PFSK-1 (cell line): ENCODE data around the gene CMIP.

ENCODE experiments used
- FOXP2 ChIP-seq: optimal IDR thresholded peaks from 2 replicates; pipeline ENCODE3; 2011; ENCODE audit warnings: borderline replicate concordance, control low read depth, inconsistent platforms; ENCODE audit not compliant: insufficient read depth; ENCODE audit errors: extremely low read length, extremely low read depth
- POLR2AphosphoS5 ChIP-seq: IDR thresholded peaks from 2 replicates; pipeline ENCODE4 v1.6.1; 2012; ENCODE audit warnings: low read depth, mild to moderate bottlenecking, control low read depth, low read length, moderate library complexity
- SIN3A ChIP-seq: IDR thresholded peaks from 2 replicates; pipeline ENCODE4 v1.6.1; 2012; ENCODE audit warnings: mild to moderate bottlenecking, low read length, moderate library complexity, borderline replicate concordance; ENCODE audit not compliant: insufficient read depth
- TAF1 ChIP-seq: IDR thresholded peaks from 2 replicates; pipeline ENCODE4 v1.6.1; 2012; ENCODE audit warnings: low read length, control low read depth, borderline replicate concordance; ENCODE audit not compliant: insufficient read depth
- TF ChIP-seq, protein P1 (sequence below), 2 experiments: IDR thresholded peaks; 2 replicates each; pipeline versions ENCODE4 v1.6.1 to v1.8.0; 2011 to 2012; ENCODE audit warnings: low read depth in 2 of 2, low read length in 2 of 2, control low read depth in 1 of 2, inconsistent platforms in 1 of 2, mild to moderate bottlenecking in 1 of 2, moderate library complexity in 1 of 2; ENCODE audit not compliant: insufficient read depth in 1 of 2

The CMIP gene

DNA sequence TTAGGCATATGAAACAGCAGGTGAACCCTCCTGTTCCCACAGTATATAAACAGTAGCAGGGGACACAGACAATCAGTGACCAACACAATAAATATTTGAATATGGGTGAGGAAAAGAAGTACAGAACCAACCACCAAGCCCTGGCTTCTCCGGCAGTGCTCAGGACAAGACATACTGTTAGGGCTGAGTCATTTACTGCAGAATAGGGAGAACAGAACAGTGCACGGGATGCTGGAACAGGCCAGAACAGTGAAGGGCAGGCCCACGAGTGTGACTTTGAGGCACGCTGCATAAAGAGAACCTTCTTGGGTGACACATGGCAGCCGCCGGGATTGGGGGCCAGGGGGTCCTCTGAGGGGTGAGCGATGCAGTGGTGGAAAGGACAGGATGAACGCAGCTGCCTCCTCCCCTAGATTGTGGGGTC lies 160.4 kb downstream of the CMIP start:
- TF ChIP-seq POLR2AphosphoS5, result no peak
- no peak for TF ChIP-seq SIN3A
- TF ChIP-seq, protein P1, sequence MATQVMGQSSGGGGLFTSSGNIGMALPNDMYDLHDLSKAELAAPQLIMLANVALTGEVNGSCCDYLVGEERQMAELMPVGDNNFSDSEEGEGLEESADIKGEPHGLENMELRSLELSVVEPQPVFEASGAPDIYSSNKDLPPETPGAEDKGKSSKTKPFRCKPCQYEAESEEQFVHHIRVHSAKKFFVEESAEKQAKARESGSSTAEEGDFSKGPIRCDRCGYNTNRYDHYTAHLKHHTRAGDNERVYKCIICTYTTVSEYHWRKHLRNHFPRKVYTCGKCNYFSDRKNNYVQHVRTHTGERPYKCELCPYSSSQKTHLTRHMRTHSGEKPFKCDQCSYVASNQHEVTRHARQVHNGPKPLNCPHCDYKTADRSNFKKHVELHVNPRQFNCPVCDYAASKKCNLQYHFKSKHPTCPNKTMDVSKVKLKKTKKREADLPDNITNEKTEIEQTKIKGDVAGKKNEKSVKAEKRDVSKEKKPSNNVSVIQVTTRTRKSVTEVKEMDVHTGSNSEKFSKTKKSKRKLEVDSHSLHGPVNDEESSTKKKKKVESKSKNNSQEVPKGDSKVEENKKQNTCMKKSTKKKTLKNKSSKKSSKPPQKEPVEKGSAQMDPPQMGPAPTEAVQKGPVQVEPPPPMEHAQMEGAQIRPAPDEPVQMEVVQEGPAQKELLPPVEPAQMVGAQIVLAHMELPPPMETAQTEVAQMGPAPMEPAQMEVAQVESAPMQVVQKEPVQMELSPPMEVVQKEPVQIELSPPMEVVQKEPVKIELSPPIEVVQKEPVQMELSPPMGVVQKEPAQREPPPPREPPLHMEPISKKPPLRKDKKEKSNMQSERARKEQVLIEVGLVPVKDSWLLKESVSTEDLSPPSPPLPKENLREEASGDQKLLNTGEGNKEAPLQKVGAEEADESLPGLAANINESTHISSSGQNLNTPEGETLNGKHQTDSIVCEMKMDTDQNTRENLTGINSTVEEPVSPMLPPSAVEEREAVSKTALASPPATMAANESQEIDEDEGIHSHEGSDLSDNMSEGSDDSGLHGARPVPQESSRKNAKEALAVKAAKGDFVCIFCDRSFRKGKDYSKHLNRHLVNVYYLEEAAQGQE (IDR thresholded peaks at IDR 0.05; ENCODE audit: insufficient read depth in 1 of 2, low read depth in 2 of 2, low read length in 2 of 2), result no peak
- TF ChIP-seq TAF1, result no peak
- TF ChIP-seq FOXP2, result no peak

GRCh38 chr16:81606039-81606438 lies 161.4 kb downstream of the CMIP start:
- TF ChIP-seq SIN3A, result no peak

- no peak for TF ChIP-seq FOXP2
- TF ChIP-seq POLR2AphosphoS5, result no peak
- no peak for TF ChIP-seq SIN3A
- TF ChIP-seq, protein P1 (IDR thresholded peaks at IDR 0.05; ENCODE audit: insufficient read depth in 1 of 2, low read depth in 2 of 2, low read length in 2 of 2), result no peak
- TF ChIP-seq TAF1, result no peak
Measured at GRCh38 chr16:81607006-81607405, 162.4 kb downstream of the CMIP start.

DNA sequence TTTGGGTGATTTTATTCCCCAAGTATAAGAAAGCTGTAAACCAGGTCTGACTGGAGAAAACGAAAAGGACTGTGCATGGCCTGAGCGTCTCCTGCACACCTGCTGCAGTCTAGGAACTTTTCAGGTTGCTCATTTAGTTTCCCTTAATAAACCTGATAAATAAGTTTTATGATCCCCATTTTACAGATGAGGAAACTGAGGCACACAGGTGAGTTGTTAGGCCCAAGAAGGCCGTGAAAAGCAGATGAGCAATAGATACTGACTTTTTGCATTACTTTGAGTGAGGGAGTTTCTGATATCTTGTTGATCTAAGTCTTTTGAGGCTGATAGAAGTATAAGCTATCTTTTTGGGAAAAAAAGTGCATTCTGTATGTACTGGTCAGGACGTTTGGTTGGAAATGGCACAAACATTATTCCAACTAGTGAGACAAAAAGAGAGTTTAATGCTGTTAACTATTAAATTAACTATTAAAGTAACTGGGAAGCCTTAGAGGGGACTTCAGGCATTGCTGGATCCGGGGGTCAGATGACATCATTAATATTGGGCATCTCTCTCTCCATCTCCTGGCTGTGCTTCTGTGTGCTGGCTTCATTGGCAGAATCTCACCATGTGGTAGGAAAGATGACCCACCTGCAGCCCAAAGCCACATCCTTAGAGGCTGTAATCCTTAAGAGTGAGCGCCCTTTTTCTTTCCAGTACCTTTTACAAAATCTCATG lies 163.4 kb downstream of the CMIP start:
- TF ChIP-seq, protein P1 (IDR thresholded peaks at IDR 0.05; ENCODE audit: insufficient read depth in 1 of 2, low read depth in 2 of 2, low read length in 2 of 2), result no peak
- TF ChIP-seq FOXP2 (no peak), TAF1 (no peak), SIN3A (no peak), POLR2AphosphoS5 (no peak)

- no peak for TF ChIP-seq SIN3A
- TF ChIP-seq POLR2AphosphoS5, result no peak
- no peak for TF ChIP-seq FOXP2
- TF ChIP-seq, protein P1 (IDR thresholded peaks at IDR 0.05; ENCODE audit: insufficient read depth in 1 of 2, low read depth in 2 of 2, low read length in 2 of 2), result no peak
Measured at GRCh38 chr16:81608523-81609209, 164.1 kb downstream of the CMIP start.
